ENCODE results near the gene ADGRL4.
A peak's percentile ranks its signal among the peaks of the same experiment; 100 is the strongest.

ADGRL4 gene

DNA sequence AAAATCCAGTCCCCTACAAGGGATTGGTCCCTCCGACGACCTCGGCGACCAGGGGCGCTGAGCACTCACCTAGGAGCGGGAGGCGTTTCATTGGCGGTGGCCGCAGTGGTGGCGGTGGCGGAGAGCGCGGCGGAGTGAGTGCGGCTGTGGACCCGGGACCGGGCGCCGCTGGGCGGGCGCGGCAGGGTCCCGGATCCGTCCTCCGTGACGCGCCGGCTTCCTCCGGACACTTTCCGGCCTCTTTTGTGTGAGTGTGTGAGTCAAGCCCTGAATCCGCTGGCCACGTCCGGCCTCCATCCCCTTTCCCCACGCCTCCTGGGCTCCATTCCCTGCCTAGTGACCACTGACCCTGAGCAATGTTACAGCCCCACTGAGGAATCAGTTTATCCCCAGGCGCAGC is at the start of gene ADGRL4:
TSS of gene ADGRL4 (minus strand) at position 167 of the 400 bp plus-strand sequence. CDS start at position 91, 76 bp downstream.
- Histone ChIP-seq H3K27me3 (ENCODE audit: control insufficient read depth, insufficient read depth, low read length) (peaks cover 15% of the 10 kb centered on the region), H3K36me3 (ENCODE audit: control insufficient read depth, insufficient read depth, low read length) (no peaks in the 10 kb centered on the region), H3K4me3 (ENCODE audit: low read depth, low read length) (peak within 1 kb of the TSS; percentile 72), H3K9ac (ENCODE audit: low read depth, low read length) (peak within 1 kb of the TSS; percentile 49), H3K27ac (ENCODE audit: low read depth, low read length) (peak within 1 kb of the TSS; percentile 39), H3K4me1 (ENCODE audit: control insufficient read depth, insufficient read depth, low read length) (peaks cover 6% of the 10 kb centered on the region; the same call in 1 of the 2 replicates), H3K9me3 (ENCODE audit: control insufficient read depth, insufficient read depth, low read length) (no peaks in the 10 kb centered on the region)

DNA sequence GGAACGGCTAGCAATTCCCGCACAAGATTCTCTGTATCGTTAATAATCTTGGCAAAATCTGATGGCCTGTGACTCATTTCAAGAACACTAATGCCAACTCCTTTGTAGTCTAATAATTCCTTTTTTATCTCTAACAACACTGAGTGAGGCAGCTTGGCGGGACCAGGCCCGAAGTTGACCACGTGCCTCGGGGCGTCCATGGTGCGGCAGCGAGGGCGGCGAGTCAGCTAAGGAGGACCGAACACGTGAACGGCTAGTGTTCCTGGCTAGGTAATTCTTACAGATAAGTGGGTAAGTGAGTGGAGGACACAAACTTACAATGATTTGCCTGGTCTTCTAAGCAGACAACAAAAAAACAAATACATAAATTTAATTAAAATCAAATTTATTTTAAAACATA is 49.3 kb upstream of the ADGRL4 start:
- Histone ChIP-seq H3K36me3 (ENCODE audit: control insufficient read depth, insufficient read depth, low read length) (no peaks in the 10 kb centered on the region), H3K27ac (ENCODE audit: low read depth, low read length) (no peak overlapping the region), H3K9ac (ENCODE audit: low read depth, low read length) (no peak overlapping the region)

DNA sequence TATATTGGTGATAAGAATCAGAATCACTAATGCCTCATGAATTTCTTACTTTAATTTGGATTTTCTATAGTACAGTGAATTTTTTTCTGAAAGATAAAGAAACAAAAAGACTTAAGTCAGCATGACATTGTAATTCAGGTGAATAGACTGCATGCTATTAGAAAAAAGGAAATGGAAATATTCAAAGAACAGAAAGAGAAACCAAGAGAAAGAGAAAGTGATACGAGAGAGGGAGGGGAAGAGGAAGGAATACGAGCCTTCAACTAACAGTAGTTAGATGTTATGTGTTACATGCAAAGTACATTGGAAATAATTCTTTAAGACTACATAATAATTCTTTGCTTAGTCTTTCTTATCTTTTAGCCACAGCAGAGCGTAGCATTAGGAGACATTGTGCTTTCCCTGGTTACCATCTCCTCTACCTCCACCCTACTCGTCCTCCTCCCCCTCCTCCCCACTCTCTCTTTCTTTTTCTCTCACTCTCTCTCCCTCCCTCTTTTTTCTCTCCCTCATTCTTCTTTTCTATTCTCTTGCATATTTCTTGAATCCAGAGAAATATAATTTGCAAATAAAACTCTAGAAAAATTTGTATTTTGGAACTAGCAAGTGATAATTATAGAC is 46.4 kb upstream of the ADGRL4 start:
- no peaks in the 10 kb centered on the region for H3K9me3 ChIP-seq (ENCODE audit: control insufficient read depth, insufficient read depth, low read length)
- H3K9ac ChIP-seq (ENCODE audit: low read depth, low read length) = no peak overlapping the region
- no peak overlapping the region for H3K27ac ChIP-seq (ENCODE audit: low read depth, low read length)
- no peaks in the 10 kb centered on the region for H3K36me3 ChIP-seq (ENCODE audit: control insufficient read depth, insufficient read depth, low read length)
- H3K4me1 ChIP-seq (ENCODE audit: control insufficient read depth, insufficient read depth, low read length) = peaks cover 4% of the 10 kb centered on the region; the same call in 1 of the 2 replicates
- H3K4me3 ChIP-seq (ENCODE audit: low read depth, low read length) = no peak overlapping the region
- H3K27me3 ChIP-seq (ENCODE audit: control insufficient read depth, insufficient read depth, low read length) = no peaks in the 10 kb centered on the region

More for the DNA sequence above, 49.3 kb upstream of the ADGRL4 start:
- Histone ChIP-seq H3K27me3 (ENCODE audit: control insufficient read depth, insufficient read depth, low read length) (no peaks in the 10 kb centered on the region), H3K4me1 (ENCODE audit: control insufficient read depth, insufficient read depth, low read length) (peaks cover 4% of the 10 kb centered on the region; the same call in 1 of the 2 replicates), H3K4me3 (ENCODE audit: low read depth, low read length) (no peak overlapping the region), H3K9me3 (ENCODE audit: control insufficient read depth, insufficient read depth, low read length) (no peaks in the 10 kb centered on the region)

DNA sequence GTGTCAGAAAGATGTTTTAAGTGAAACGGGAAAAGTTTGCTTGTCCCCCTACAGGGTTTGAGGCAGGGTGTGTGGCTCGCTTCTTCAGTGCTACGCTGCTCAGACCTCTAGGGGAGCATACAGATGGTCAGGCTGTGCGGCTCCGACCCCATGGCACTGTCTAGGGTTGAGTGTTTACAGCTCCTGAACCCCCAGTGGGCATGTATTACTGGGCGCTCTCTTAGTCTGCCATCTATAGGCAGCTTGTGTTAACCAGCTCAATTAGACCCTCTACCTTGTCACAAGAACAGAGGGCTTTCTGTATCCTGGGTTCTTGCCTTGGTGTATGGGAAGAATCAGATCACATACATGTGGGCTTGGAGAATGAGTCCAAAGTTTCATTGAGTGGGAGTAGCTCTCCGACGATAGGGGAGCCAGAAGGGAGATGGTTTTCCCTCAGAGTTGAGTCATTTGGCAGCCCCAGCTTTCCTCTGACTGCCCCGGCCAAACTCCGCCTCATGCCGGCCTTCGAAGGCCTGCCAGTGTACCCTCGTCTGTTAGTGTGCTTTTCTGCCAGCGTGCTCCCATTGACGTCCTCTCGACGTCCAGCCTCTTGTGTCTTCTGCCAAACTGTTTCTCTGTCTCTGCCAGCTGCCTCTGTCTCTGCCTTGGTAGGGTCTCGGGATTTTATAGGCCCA is 38.6 kb upstream of the ADGRL4 start:
- Histone ChIP-seq H3K4me3 (ENCODE audit: low read depth, low read length) (no peak overlapping the region), H3K4me1 (ENCODE audit: control insufficient read depth, insufficient read depth, low read length) (peaks cover 7% of the 10 kb centered on the region; the same call in 1 of the 2 replicates), H3K27me3 (ENCODE audit: control insufficient read depth, insufficient read depth, low read length) (no peaks in the 10 kb centered on the region), H3K9ac (ENCODE audit: low read depth, low read length) (no peak overlapping the region), H3K9me3 (ENCODE audit: control insufficient read depth, insufficient read depth, low read length) (no peaks in the 10 kb centered on the region), H3K27ac (ENCODE audit: low read depth, low read length) (no peak overlapping the region), H3K36me3 (ENCODE audit: control insufficient read depth, insufficient read depth, low read length) (no peaks in the 10 kb centered on the region)

DNA sequence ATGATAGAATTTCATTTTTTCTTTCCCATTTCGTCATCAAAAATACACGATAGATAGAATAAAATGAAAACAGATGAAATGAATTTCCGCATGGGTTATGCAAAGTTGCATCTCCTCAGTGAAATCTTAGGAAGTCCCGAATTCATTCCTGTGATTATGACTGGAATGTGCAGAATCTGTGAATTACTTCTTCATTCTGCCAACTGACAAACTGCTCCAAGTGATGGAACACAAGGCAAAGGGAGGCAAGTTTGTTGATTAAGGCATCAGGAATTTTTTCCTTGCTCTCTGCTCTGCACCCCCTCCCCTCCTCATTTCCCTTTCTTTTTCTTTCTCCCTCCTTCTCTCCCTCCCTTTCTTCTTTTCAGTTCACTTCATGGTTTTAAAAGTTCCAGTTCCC is 37.0 kb upstream of the ADGRL4 start:
- Histone ChIP-seq H3K4me1 (ENCODE audit: control insufficient read depth, insufficient read depth, low read length) (peaks cover 7% of the 10 kb centered on the region; the same call in 1 of the 2 replicates), H3K36me3 (ENCODE audit: control insufficient read depth, insufficient read depth, low read length) (no peaks in the 10 kb centered on the region), H3K27ac (ENCODE audit: low read depth, low read length) (no peak overlapping the region), H3K4me3 (ENCODE audit: low read depth, low read length) (no peak overlapping the region), H3K9ac (ENCODE audit: low read depth, low read length) (no peak overlapping the region), H3K27me3 (ENCODE audit: control insufficient read depth, insufficient read depth, low read length) (no peaks in the 10 kb centered on the region), H3K9me3 (ENCODE audit: control insufficient read depth, insufficient read depth, low read length) (0 out of 2 replicates have a peak, but pooled peaks cover 1% of the 10 kb centered on the region)

DNA sequence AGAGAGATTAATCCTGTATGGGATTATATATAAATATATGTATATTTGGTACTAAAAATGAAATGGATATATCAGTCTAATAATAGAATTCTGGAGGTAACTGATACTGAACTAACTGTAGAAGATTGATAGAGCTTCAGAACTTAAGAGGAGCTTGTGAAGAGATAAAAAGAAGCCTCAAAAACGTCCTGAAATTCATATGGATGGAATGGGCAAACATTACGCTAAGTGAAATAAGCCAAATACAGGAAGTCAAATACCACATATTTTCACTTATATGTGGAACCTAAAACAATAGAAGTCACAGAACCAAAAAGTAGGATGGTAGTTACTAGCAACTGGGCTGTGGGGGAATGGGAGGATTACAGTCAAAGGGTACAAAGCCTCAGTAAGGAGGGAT is 36.0 kb upstream of the ADGRL4 start:
- Histone ChIP-seq H3K27me3 (ENCODE audit: control insufficient read depth, insufficient read depth, low read length) (no peaks in the 10 kb centered on the region), H3K4me1 (ENCODE audit: control insufficient read depth, insufficient read depth, low read length) (peaks cover 7% of the 10 kb centered on the region; the same call in 1 of the 2 replicates), H3K9ac (ENCODE audit: low read depth, low read length) (no peak overlapping the region), H3K9me3 (ENCODE audit: control insufficient read depth, insufficient read depth, low read length) (peaks cover 6% of the 10 kb centered on the region; the same call in 1 of the 2 replicates), H3K4me3 (ENCODE audit: low read depth, low read length) (no peak overlapping the region), H3K36me3 (ENCODE audit: control insufficient read depth, insufficient read depth, low read length) (no peaks in the 10 kb centered on the region), H3K27ac (ENCODE audit: low read depth, low read length) (no peak overlapping the region)

DNA sequence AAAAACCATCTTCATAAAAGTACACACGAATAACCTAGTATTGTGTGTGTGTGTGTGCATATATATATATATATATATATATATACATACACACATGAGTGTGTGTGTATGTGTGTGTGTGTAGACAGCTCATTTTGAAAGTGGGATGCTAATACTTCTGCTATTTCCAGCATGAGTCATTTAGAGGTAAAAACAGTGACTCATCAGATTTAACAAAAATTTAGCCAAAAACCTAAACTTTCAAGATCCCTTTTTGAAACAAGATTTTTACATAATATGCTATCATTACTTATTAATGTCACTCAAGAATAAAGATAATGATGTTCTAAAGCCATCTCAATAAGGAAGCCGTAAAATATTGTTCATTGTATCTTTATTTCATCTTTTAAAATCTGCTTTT is 35.6 kb upstream of the ADGRL4 start:
- Histone ChIP-seq H3K9ac (ENCODE audit: low read depth, low read length) (no peak overlapping the region), H3K4me1 (ENCODE audit: control insufficient read depth, insufficient read depth, low read length) (peaks cover 7% of the 10 kb centered on the region; the same call in 1 of the 2 replicates)

DNA sequence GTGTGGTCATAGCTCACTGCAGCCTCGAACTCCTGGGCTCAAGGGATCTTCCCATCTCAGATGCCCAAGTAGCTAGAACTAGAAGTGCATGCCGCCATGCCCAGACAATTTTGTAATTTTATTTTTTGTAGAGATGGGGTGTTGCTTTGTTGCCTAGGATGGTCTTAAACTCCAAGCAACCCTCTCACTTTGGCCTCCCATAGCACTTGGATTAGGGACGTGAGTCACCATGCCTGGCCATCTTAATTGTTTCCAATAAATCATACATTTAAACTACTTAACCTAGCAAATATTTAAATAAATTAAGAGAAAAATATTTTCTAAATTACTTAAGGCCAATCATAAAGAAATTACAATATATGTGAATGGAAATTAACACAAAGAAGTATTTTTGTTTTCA is 35.1 kb upstream of the ADGRL4 start:
- Histone ChIP-seq H3K27me3 (ENCODE audit: control insufficient read depth, insufficient read depth, low read length) (no peaks in the 10 kb centered on the region), H3K27ac (ENCODE audit: low read depth, low read length) (no peak overlapping the region), H3K4me3 (ENCODE audit: low read depth, low read length) (no peak overlapping the region), H3K4me1 (ENCODE audit: control insufficient read depth, insufficient read depth, low read length) (peaks cover 7% of the 10 kb centered on the region; the same call in 1 of the 2 replicates), H3K36me3 (ENCODE audit: control insufficient read depth, insufficient read depth, low read length) (no peaks in the 10 kb centered on the region), H3K9ac (ENCODE audit: low read depth, low read length) (no peak overlapping the region), H3K9me3 (ENCODE audit: control insufficient read depth, insufficient read depth, low read length) (peaks cover 12% of the 10 kb centered on the region)

More for the DNA sequence above, 35.6 kb upstream of the ADGRL4 start:
- Histone ChIP-seq H3K27me3 (ENCODE audit: control insufficient read depth, insufficient read depth, low read length) (no peaks in the 10 kb centered on the region), H3K4me3 (ENCODE audit: low read depth, low read length) (no peak overlapping the region), H3K36me3 (ENCODE audit: control insufficient read depth, insufficient read depth, low read length) (no peaks in the 10 kb centered on the region), H3K9me3 (ENCODE audit: control insufficient read depth, insufficient read depth, low read length) (peaks cover 10% of the 10 kb centered on the region), H3K27ac (ENCODE audit: low read depth, low read length) (no peak overlapping the region)

DNA sequence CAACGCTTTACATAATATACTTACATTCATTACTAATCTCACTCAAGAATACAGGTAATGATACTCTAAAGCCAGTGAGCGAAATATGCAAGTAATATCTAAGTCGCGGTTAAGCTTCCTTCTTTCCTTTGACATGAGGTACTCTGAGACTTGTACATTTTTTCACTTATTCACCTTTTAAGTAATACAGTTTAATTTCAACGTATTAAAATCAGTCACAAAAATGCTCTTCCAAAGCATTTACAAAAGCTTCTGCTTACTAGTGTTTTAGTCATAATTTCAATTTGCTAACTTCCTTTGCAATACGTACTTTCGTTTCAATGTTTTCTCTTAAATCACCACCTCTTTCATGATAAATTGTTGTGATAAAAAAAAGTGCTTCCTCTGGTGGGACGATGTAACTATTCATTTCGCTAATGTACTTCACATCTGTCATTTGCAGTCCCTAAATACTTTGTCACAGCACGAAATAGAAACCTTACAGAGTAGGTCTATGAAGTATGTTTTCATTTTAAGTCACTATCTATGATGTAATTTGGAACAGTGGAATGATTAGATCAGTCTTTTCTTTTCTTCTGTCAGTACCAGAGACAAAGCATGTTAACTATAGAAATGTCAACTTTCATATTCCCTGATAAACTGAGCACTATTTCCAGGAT is 34.0 kb upstream of the ADGRL4 start:
- Histone ChIP-seq H3K4me3 (ENCODE audit: low read depth, low read length) (no peak overlapping the region), H3K27me3 (ENCODE audit: control insufficient read depth, insufficient read depth, low read length) (no peaks in the 10 kb centered on the region), H3K9me3 (ENCODE audit: control insufficient read depth, insufficient read depth, low read length) (peaks cover 12% of the 10 kb centered on the region), H3K9ac (ENCODE audit: low read depth, low read length) (no peak overlapping the region), H3K4me1 (ENCODE audit: control insufficient read depth, insufficient read depth, low read length) (peaks cover 7% of the 10 kb centered on the region; the same call in 1 of the 2 replicates), H3K27ac (ENCODE audit: low read depth, low read length) (no peak overlapping the region), H3K36me3 (ENCODE audit: control insufficient read depth, insufficient read depth, low read length) (no peaks in the 10 kb centered on the region)

DNA sequence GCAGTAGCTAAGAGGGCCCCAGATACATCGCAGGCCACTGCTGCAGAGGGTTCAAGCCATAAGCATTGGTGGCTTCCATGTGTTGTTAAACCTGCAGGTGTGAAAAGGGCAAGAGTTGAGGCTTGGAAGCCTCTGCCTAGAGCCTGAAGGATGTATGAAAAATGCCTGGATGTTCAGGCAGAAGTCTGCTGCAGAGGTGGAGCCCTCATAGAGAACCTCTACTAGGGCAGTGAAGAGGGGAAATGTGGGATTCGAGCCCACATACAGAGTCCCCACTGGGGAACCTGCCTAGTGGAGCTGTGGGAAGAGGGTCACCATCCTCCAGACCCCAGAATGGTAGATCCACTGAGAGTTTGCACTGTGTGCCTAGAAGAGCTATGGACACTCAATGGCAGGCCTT is 30.6 kb upstream of the ADGRL4 start:
- H3K9me3 ChIP-seq (ENCODE audit: control insufficient read depth, insufficient read depth, low read length) = peaks cover 12% of the 10 kb centered on the region
- no peaks in the 10 kb centered on the region for H3K27me3 ChIP-seq (ENCODE audit: control insufficient read depth, insufficient read depth, low read length)
- 0 out of 2 replicates have a peak, but pooled peaks cover 3% of the 10 kb centered on the region for H3K4me1 ChIP-seq (ENCODE audit: control insufficient read depth, insufficient read depth, low read length)
- no peak overlapping the region for H3K4me3 ChIP-seq (ENCODE audit: low read depth, low read length)
- H3K36me3 ChIP-seq (ENCODE audit: control insufficient read depth, insufficient read depth, low read length) = no peaks in the 10 kb centered on the region
- H3K9ac ChIP-seq (ENCODE audit: low read depth, low read length) = no peak overlapping the region
- no peak overlapping the region for H3K27ac ChIP-seq (ENCODE audit: low read depth, low read length)

DNA sequence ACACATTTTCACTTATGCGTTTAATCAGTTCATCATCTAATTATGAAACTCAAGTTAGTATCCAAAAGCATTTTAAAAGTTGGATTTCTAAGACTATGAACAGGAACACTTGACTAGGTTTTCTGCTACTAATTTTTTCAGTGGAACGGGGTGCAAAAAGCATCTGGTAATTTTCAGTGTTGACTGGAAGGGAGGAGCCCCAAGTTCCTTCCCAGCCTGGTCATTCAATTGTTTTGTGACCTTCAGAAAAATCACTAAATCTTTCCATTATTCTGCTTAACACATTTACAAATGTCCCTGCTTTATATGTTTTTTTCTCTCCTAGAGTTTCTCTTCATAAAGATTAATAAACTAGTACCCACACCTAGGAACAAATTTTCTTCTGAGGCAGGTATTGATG is 6.0 kb upstream of the ADGRL4 start:
- Histone ChIP-seq H3K27me3 (ENCODE audit: control insufficient read depth, insufficient read depth, low read length) (no peaks in the 10 kb centered on the region), H3K4me1 (ENCODE audit: control insufficient read depth, insufficient read depth, low read length) (no peaks in the 10 kb centered on the region), H3K4me3 (ENCODE audit: low read depth, low read length) (no peak overlapping the region), H3K27ac (ENCODE audit: low read depth, low read length) (no peak overlapping the region), H3K9ac (ENCODE audit: low read depth, low read length) (no peak overlapping the region), H3K9me3 (ENCODE audit: control insufficient read depth, insufficient read depth, low read length) (no peaks in the 10 kb centered on the region), H3K36me3 (ENCODE audit: control insufficient read depth, insufficient read depth, low read length) (no peaks in the 10 kb centered on the region)

Data from HUES48 (cell line).